HepG2 (cell line): ENCODE data around the gene RTRAF. TPM values are rescaled to one million over a fixed set of nuclear protein-coding genes. Genes with fewer than 3 reads are reported as not detected.

Experiments
- AGO2 ChIP-seq: fragments of 200-400 bp; formaldehyde crosslinking; optimal IDR thresholded peaks from 2 replicates; pipeline ENCODE3; 2017; ENCODE audit warnings: mild to moderate bottlenecking, low read depth, low read length, moderate library complexity
- CEBPB ChIP-seq: IDR thresholded peaks from 2 replicates; pipeline ENCODE4 v1.6.1; 2011; ENCODE audit warnings: low read depth, low read length, improper control_type of control experiment, borderline replicate concordance
- HOXA3 ChIP-seq: sonication (generic); formaldehyde crosslinking; IDR thresholded peaks from 2 replicates; pipeline ENCODE4 v1.5.0; 2020; ENCODE audit warnings: missing genetic modification reagents
- IRF9 ChIP-seq: sonication (generic); formaldehyde crosslinking; IDR thresholded peaks from 2 replicates; pipeline ENCODE4 v1.8.0; 2022; ENCODE audit warnings: missing genetic modification reagents, mild to moderate bottlenecking, borderline replicate concordance
- PHF21A ChIP-seq: sonication (generic); formaldehyde crosslinking; IDR thresholded peaks from 2 replicates; pipeline ENCODE4 v1.5.0; 2020; ENCODE audit warnings: mild to moderate bottlenecking, missing genetic modification reagents
- SAFB2 ChIP-seq: sonication (generic); formaldehyde crosslinking; IDR thresholded peaks from 2 replicates; pipeline ENCODE4 v1.5.1; 2020; ENCODE audit warnings: missing genetic modification reagents, low read depth, mild to moderate bottlenecking, borderline replicate concordance
- SUZ12 ChIP-seq: fragments of 150-350 bp; IDR thresholded peaks from 2 replicates; pipeline ENCODE4 v1.6.1; 2014; ENCODE audit warnings: low read depth, low read length
- TOPORS ChIP-seq: sonication (generic); formaldehyde crosslinking; IDR thresholded peaks from 2 replicates; pipeline ENCODE4 v1.8.0; 2023; ENCODE audit warnings: mild to moderate bottlenecking, missing genetic modification reagents
- TRIM22 ChIP-seq: fragments of 450-650 bp; IDR thresholded peaks from 2 replicates; pipeline ENCODE4 v1.6.1; 2017
- ZBTB14 ChIP-seq: sonication (generic); formaldehyde crosslinking; IDR thresholded peaks from 2 replicates; pipeline ENCODE4 v1.4.0; 2020; ENCODE audit warnings: missing genetic modification reagents
- ZNF260 ChIP-seq: sonication (generic); formaldehyde crosslinking; IDR thresholded peaks from 2 replicates; pipeline ENCODE4 v1.4.0; 2020; ENCODE audit warnings: missing genetic modification reagents, low read depth, mild to moderate bottlenecking, borderline replicate concordance
- polyA plus RNA-seq, 8 experiments: library from polyadenylated mRNA; depleted of rRNA in 3 of 8; stranded (reverse) in 7 of 8; unstranded in 1 of 8; fragments of >200 nt; fragmentation: Illumina TruSeq in 4 of 8; extraction: Trizol in 4 of 8; gene quantifications; 2 replicates each; pipeline versions ENCODE4 v1.2.1 to v1.2.3, GENCODE V29; 2011 to 2016; ENCODE audit warnings: low read depth in 4 of 8, missing spikeins in 1 of 8, mixed read lengths in 1 of 8; ENCODE audit not compliant: insufficient read depth in 1 of 8
- total RNA-seq, 5 experiments: library from RNA; depleted of rRNA; stranded (reverse); fragments of >200 nt; fragmentation: Illumina TruSeq; extraction: Trizol; gene quantifications; 2 replicates each; pipeline ENCODE4 v1.2.3, GENCODE V29; 2016; ENCODE audit warnings: low read depth in 1 of 5
- TF ChIP-seq, protein P1 (sequence below): sonication (generic); formaldehyde crosslinking; IDR thresholded peaks from 2 replicates; pipeline ENCODE4 v1.5.1; 2020; ENCODE audit warnings: missing genetic modification reagents, mild to moderate bottlenecking, borderline replicate concordance
- TF ChIP-seq, protein P2 (sequence below): sonication (generic); formaldehyde crosslinking; IDR thresholded peaks from 2 replicates; pipeline ENCODE4 v1.9.0; 2021; ENCODE audit warnings: missing genetic modification reagents, borderline replicate concordance
- TF ChIP-seq, protein P3 (sequence below): sonication (generic); formaldehyde crosslinking; IDR thresholded peaks from 2 replicates; pipeline ENCODE4 v1.4.0; 2020; ENCODE audit warnings: low read depth, mild to moderate bottlenecking, missing genetic modification reagents

RTRAF gene
- total and polyA plus RNA-seq, 2 of the 13 experiments (the other 11 are each of a cell fraction or from before 2014, with no cell fraction given) = 137 to 258 TPM

GRCh38 chr14:51989293-51990234 lies at the start of gene RTRAF (continued):
- TF ChIP-seq ZBTB14 (CRISPR knock-in tag) (no peak), ZNF260 (no peak), PHF21A (CRISPR knock-in tag) (peak; percentile 53), HOXA3 (CRISPR knock-in tag) (peak; percentile 63; the same call in 1 of the 2 replicates), SUZ12 (no peak), CEBPB (no peak), SAFB2 (CRISPR knock-in tag) (0 out of 2 replicates have a peak, but pooled peaks have one; percentile 37), IRF9 (CRISPR knock-in tag) (peak; percentile 50; the same call in 1 of the 2 replicates), TOPORS (CRISPR knock-in tag) (peak; percentile 84), TRIM22 (no peak), AGO2 (peak; percentile 51)
- TF ChIP-seq, protein P1, sequence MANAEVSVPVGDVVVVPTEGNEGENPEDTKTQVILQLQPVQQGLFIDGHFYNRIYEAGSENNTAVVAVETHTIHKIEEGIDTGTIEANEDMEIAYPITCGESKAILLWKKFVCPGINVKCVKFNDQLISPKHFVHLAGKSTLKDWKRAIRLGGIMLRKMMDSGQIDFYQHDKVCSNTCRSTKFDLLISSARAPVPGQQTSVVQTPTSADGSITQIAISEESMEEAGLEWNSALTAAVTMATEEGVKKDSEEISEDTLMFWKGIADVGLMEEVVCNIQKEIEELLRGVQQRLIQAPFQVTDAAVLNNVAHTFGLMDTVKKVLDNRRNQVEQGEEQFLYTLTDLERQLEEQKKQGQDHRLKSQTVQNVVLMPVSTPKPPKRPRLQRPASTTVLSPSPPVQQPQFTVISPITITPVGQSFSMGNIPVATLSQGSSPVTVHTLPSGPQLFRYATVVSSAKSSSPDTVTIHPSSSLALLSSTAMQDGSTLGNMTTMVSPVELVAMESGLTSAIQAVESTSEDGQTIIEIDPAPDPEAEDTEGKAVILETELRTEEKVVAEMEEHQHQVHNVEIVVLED (CRISPR knock-in tag) = peak; percentile 100
- TF ChIP-seq, protein P2, sequence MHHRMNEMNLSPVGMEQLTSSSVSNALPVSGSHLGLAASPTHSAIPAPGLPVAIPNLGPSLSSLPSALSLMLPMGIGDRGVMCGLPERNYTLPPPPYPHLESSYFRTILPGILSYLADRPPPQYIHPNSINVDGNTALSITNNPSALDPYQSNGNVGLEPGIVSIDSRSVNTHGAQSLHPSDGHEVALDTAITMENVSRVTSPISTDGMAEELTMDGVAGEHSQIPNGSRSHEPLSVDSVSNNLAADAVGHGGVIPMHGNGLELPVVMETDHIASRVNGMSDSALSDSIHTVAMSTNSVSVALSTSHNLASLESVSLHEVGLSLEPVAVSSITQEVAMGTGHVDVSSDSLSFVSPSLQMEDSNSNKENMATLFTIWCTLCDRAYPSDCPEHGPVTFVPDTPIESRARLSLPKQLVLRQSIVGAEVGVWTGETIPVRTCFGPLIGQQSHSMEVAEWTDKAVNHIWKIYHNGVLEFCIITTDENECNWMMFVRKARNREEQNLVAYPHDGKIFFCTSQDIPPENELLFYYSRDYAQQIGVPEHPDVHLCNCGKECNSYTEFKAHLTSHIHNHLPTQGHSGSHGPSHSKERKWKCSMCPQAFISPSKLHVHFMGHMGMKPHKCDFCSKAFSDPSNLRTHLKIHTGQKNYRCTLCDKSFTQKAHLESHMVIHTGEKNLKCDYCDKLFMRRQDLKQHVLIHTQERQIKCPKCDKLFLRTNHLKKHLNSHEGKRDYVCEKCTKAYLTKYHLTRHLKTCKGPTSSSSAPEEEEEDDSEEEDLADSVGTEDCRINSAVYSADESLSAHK (CRISPR knock-in tag) = no peak
- TF ChIP-seq, protein P3, sequence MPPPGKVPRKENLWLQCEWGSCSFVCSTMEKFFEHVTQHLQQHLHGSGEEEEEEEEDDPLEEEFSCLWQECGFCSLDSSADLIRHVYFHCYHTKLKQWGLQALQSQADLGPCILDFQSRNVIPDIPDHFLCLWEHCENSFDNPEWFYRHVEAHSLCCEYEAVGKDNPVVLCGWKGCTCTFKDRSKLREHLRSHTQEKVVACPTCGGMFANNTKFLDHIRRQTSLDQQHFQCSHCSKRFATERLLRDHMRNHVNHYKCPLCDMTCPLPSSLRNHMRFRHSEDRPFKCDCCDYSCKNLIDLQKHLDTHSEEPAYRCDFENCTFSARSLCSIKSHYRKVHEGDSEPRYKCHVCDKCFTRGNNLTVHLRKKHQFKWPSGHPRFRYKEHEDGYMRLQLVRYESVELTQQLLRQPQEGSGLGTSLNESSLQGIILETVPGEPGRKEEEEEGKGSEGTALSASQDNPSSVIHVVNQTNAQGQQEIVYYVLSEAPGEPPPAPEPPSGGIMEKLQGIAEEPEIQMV (CRISPR knock-in tag) = no peak
